Heart left ventricle (tissue), 13 donors: Measurements from ENCODE around the gene IL23R.

ENCODE experiments used
- POLR2A ChIP-seq, 2 donors: fragments of 450-650 bp; IDR thresholded peaks; one replicate each; pipeline ENCODE4 v1.6.1; 2017; ENCODE audit warnings: antibody characterized with exemption in 2 of 2, mild to moderate bottlenecking in 2 of 2, moderate library complexity in 2 of 2
- TF ChIP-seq, protein P1 (sequence below), 12 donors: fragments of 200-600 bp; sonication (generic) in 4 of 12; IDR thresholded peaks; one replicate each; pipeline versions ENCODE4 v1.5.0 to v1.8.0; 2018 to 2022; ENCODE audit warnings: antibody characterized with exemption in 12 of 12, mild to moderate bottlenecking in 5 of 12
- donor health status: ischemic (EF 13 %, LVEDD 7.1; RV severe dilation, severe dysfunction).
- donor health status: DM: no; HTN: yes; CAD: no.
- donor health status: DM: no; HTN: no; CAD: no.
- donor health status: ischemic (EF 25% LVEDD 6.9; RV normal size, moderate dysfunction).
- donor health status: ischemic (EF 25% LVEDD 5.7; RV mildly dilated, moderate dysfunction).
- donor health status: ischemic (EF 35%, LVEDD 5.7; RV mildly dilated, moderate dysfunction).
- donor health status: nonischemic (EF 11% LVEDD 7.7; RV severe dilation, severe dysfunction).
- donor health status: DM: yes; HTN: yes; CAD: no.
- donor health status: PGD.
- donor health status: ischemic (EF 29% LVEDD 5.4; RV normal size, mild dysfunction).
- donor health status: nonischemic (EF 23%, LVEDD 6.1; RV moderate dilation, normal function).

DNA sequence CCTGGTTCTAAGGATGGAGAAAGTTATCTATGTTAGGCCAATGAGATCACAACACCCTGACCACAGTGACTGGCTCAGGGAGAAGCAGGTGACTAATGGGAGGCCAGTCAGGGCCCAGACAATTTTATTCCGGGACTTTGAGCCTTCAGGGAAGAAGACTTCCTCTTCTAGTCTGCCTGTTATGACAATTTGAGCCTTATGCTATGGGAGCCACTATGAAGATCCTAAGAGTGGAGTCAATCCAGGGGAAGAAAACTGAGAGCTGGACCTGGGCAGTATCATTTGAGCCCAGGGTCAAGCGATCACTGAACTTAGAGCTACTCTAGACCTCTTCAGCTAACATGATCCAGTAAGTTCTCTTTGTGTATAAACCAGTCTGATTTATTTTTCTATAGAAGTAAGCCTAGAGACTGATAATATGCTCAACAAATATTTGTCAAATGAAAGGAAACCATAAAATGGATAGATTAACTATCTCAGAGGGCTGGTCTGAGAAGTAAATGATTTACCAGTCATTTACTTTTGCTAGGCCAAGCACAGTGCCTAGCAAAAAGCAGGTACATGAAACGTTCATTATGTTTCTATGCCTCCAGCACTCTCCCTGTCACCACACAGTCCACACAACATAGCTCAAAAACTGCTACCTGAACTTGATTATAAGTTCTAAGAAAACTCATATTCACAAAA lies 27.3 kb upstream of the IL23R start:
- TF ChIP-seq, protein P1, sequence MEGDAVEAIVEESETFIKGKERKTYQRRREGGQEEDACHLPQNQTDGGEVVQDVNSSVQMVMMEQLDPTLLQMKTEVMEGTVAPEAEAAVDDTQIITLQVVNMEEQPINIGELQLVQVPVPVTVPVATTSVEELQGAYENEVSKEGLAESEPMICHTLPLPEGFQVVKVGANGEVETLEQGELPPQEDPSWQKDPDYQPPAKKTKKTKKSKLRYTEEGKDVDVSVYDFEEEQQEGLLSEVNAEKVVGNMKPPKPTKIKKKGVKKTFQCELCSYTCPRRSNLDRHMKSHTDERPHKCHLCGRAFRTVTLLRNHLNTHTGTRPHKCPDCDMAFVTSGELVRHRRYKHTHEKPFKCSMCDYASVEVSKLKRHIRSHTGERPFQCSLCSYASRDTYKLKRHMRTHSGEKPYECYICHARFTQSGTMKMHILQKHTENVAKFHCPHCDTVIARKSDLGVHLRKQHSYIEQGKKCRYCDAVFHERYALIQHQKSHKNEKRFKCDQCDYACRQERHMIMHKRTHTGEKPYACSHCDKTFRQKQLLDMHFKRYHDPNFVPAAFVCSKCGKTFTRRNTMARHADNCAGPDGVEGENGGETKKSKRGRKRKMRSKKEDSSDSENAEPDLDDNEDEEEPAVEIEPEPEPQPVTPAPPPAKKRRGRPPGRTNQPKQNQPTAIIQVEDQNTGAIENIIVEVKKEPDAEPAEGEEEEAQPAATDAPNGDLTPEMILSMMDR (IDR thresholded peaks at IDR 0.05) = no peak
- TF ChIP-seq POLR2A (IDR thresholded peaks at IDR 0.05) = no peak
